Mesendoderm (in vitro differentiated cells): ENCODE data around the gene SCARF2.

Experiments
- DNase-seq: peaks from one replicate; pipeline ENCODE4 v3.0.0; 2013
- H2AK5ac ChIP-seq: 2 replicates; pipeline ENCODE4 v1.6.1; 2013; ENCODE audit warnings: low read length, inconsistent platforms
- H2BK120ac ChIP-seq: 2 replicates; pipeline ENCODE4 v1.6.1; 2013; ENCODE audit warnings: low read depth, mild to moderate bottlenecking, low read length, moderate library complexity, mixed read lengths
- H2BK15ac ChIP-seq: replicated peaks from 2 replicates; pipeline ENCODE4 v1.6.1; 2013; ENCODE audit warnings: low read depth, mild to moderate bottlenecking, moderate library complexity
- H2BK5ac ChIP-seq: 2 replicates; pipeline ENCODE4 v1.6.1; 2013; ENCODE audit warnings: low read length, inconsistent platforms
- H3K18ac ChIP-seq: 2 replicates; pipeline ENCODE4 v1.6.1; 2013; ENCODE audit warnings: mild to moderate bottlenecking, low read length, mixed read lengths
- H3K23ac ChIP-seq: one replicate; pipeline ENCODE4 v1.6.1; 2013; ENCODE audit warnings: low read length
- H3K27ac ChIP-seq: 2 replicates; pipeline ENCODE4 v1.5.1; 2013; ENCODE audit warnings: low read depth, mild to moderate bottlenecking, inconsistent platforms, low read length, moderate library complexity
- H3K27me3 ChIP-seq: 2 replicates; pipeline ENCODE4 v1.6.1; 2013; ENCODE audit warnings: low read length, control low read depth, mild to moderate bottlenecking, inconsistent platforms; ENCODE audit not compliant: insufficient read depth, poor library complexity
- H3K36me3 ChIP-seq: 2 replicates; pipeline ENCODE4 v1.6.1; 2013; ENCODE audit warnings: low read length, inconsistent platforms; ENCODE audit not compliant: control insufficient read depth, insufficient read depth
- H3K4ac ChIP-seq: one replicate; pipeline ENCODE4 v1.6.1; 2013; ENCODE audit warnings: low read depth, mild to moderate bottlenecking, low read length, moderate library complexity
- H3K4me1 ChIP-seq: 2 replicates; pipeline ENCODE4 v1.6.1; 2013; ENCODE audit warnings: low read depth, low read length, inconsistent platforms; ENCODE audit not compliant: control insufficient read depth
- H3K4me2 ChIP-seq: 2 replicates; pipeline ENCODE4 v1.6.1; 2013; ENCODE audit warnings: low read length
- H3K4me3 ChIP-seq: 2 replicates; pipeline ENCODE4 v1.5.1; 2013; ENCODE audit warnings: mild to moderate bottlenecking, low read length
- H3K56ac ChIP-seq: one replicate; pipeline ENCODE4 v1.6.1; 2013; ENCODE audit warnings: low read length
- H3K79me1 ChIP-seq: 2 replicates; pipeline ENCODE4 v1.6.1; 2013; ENCODE audit warnings: low read length, inconsistent platforms
- H3K79me2 ChIP-seq: 2 replicates; pipeline ENCODE4 v1.6.1; 2013; ENCODE audit warnings: mild to moderate bottlenecking, low read length; ENCODE audit not compliant: control insufficient read depth, insufficient read depth
- H3K9ac ChIP-seq: 2 replicates; pipeline ENCODE4 v1.6.1; 2013; ENCODE audit warnings: low read length, inconsistent platforms
- H4K5ac ChIP-seq: one replicate; pipeline ENCODE4 v1.6.1; 2013; ENCODE audit warnings: low read length
- H4K8ac ChIP-seq: one replicate; pipeline ENCODE4 v1.6.1; 2013; ENCODE audit warnings: low read depth, mild to moderate bottlenecking, control low read depth, low read length, moderate library complexity
- WGBS: extraction: QIAGEN DNeasy Blood & Tissue Kit; methylation state at CpG from one replicate; pipeline ENCODE4 v1.1.7; 2013; ENCODE audit warnings: low lambda C conversion rate, missing lambda C conversion rate; ENCODE audit not compliant: insufficient coverage; ENCODE audit errors: extremely low coverage; 5-methylcytosine and 5-hydroxymethylcytosine counted together

SCARF2 gene

DNA sequence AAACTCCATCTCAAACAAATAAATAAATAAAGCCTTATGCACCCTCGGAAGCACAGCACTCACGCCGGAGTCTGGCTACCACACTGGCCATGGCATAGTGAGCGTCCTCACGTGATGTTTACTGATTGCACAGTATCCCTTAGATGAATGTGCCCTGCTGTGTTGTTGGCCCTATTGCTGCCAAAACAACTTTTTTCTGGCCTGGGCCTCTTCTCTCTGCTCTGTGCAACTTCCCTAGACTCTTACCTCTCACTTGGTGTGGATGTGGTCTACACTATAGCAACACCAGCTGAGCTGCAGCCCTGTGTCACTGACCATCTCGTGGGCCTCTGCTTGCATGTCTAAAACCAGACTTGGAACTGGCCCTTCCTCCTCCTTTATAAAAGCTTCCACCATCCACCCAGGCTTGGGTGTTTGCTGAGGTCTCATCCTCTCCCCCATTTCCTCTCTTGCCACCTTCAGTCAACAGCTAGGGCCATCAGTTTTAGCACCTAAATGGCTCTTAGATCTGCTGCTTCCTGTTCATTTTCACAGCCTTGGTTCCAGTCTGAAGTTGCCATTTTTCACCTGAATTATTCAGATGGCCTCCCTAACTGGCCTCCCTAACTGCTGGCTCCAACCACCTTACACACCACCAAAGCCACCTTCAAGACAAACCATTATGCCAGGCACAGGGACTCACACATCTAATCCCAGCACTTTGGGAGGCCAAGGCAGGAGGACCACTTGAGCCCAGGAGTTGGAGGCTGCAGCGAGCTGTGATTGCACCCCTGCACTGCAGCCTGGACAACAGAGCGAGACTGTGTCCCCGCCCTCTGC lies 34.5 kb downstream of the SCARF2 start:
- Histone ChIP-seq H3K79me1 (peaks cover 16% of the 10 kb centered on the region), H3K9ac (no peak overlapping the region), H4K8ac (no peak overlapping the region), H3K27me3 (no peaks in the 10 kb centered on the region), H3K36me3 (peaks cover 22% of the 10 kb centered on the region), H3K56ac (no peak overlapping the region), H2BK5ac (no peak overlapping the region), H3K23ac (no peak overlapping the region), H3K79me2 (peaks cover 8% of the 10 kb centered on the region), H3K4ac (no peak overlapping the region), H2AK5ac (no peak overlapping the region), H2BK15ac (no peak overlapping the region), H3K4me1 (no peaks in the 10 kb centered on the region), H2BK120ac (no peak overlapping the region), H3K4me2 (no peak overlapping the region), H4K5ac (no peak overlapping the region), H3K4me3 (no peak overlapping the region), H3K27ac (no peak overlapping the region), H3K18ac (no peak overlapping the region)
- DNase-seq: no peak
- WGBS: no CpG with 5 or more reads among the region's 9 CpGs

- Histone ChIP-seq H3K18ac (no peak overlapping the region), H4K8ac (no peak overlapping the region), H2AK5ac (no peak overlapping the region), H3K79me1 (peaks cover 18% of the 10 kb centered on the region), H2BK120ac (no peak overlapping the region), H3K4me3 (no peak overlapping the region), H3K9ac (no peak overlapping the region), H3K23ac (no peak overlapping the region), H3K4me1 (no peaks in the 10 kb centered on the region), H3K4ac (no peak overlapping the region), H3K27ac (no peak overlapping the region), H3K27me3 (no peaks in the 10 kb centered on the region), H3K56ac (no peak overlapping the region), H3K36me3 (peaks cover 17% of the 10 kb centered on the region), H2BK15ac (no peak overlapping the region), H2BK5ac (no peak overlapping the region), H3K79me2 (peaks cover 16% of the 10 kb centered on the region), H4K5ac (no peak overlapping the region), H3K4me2 (no peak overlapping the region)
- no CpG with 5 or more reads among the region's 13 CpGs for WGBS
- DNase-seq: no peak
These were observed 36.1 kb downstream of the SCARF2 start for GRCh38 chr22:20401376-20402014.

DNA sequence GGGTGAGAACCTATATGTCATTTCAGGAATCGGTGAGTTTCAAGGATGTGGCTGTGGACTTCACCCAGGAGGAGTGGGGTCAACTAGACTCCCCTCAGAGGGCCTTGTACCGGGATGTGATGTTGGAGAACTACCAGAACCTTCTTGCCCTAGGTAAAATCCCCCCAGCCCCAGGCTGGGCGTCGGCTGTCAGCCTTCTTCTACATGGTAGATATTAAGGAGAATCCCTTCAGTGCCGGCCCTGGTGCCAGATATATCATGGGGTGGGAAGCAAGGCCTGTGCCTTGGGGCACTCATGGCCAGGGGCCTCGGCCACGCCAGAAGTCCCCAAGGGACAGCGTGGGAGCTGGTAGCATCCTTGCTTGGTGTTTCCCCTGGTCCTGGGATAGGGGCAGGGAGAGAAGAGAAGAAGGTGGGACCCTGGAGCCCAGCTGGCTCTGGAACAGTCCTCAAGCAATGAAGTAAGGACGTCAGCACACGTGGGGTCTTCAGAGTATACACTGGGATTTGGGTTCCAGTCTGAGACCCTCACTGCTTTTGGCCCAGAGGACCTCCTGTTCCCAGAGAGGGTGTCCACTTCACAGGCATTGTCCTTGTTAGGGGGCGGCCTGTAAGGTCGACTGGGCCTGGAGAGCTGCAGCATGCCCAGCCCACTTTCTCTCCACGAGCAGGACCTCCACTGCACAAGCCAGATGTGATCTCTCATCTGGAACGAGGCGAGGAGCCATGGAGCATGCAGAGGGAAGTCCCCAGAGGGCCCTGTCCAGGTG lies 36.8 kb downstream of the SCARF2 start:
- WGBS: no CpG with 5 or more reads among the region's 15 CpGs

GRCh38 chr22:20399866-20400605 lies 37.6 kb downstream of the SCARF2 start:
- Histone ChIP-seq H3K4me1 (peaks cover 6% of the 10 kb centered on the region), H3K56ac (no peak overlapping the region), H2BK15ac (no peak overlapping the region), H4K5ac (no peak overlapping the region), H2BK5ac (no peak overlapping the region), H2AK5ac (no peak overlapping the region), H3K79me1 (peaks cover 20% of the 10 kb centered on the region), H3K18ac (no peak overlapping the region), H3K79me2 (peaks cover 28% of the 10 kb centered on the region), H3K4me3 (no peak overlapping the region), H3K27ac (no peak overlapping the region), H3K9ac (no peak overlapping the region), H3K4me2 (no peak overlapping the region), H3K36me3 (peaks cover 10% of the 10 kb centered on the region), H3K4ac (no peak overlapping the region), H3K27me3 (no peaks in the 10 kb centered on the region), H2BK120ac (no peak overlapping the region), H4K8ac (no peak overlapping the region), H3K23ac (no peak overlapping the region)
- no peak for DNase-seq
- no CpG with 5 or more reads among the region's 4 CpGs for WGBS

More for the DNA sequence above, 36.8 kb downstream of the SCARF2 start:
- Histone ChIP-seq H2BK5ac (no peak overlapping the region), H2BK120ac (no peak overlapping the region), H3K56ac (no peak overlapping the region), H3K4me2 (no peak overlapping the region), H2BK15ac (no peak overlapping the region), H3K36me3 (peaks cover 10% of the 10 kb centered on the region), H4K5ac (no peak overlapping the region), H3K4me1 (no peaks in the 10 kb centered on the region), H3K27me3 (no peaks in the 10 kb centered on the region), H4K8ac (no peak overlapping the region), H3K23ac (no peak overlapping the region), H3K4me3 (no peak overlapping the region), H3K79me1 (peaks cover 20% of the 10 kb centered on the region), H3K27ac (no peak overlapping the region), H3K79me2 (peaks cover 20% of the 10 kb centered on the region), H3K4ac (no peak overlapping the region), H3K18ac (no peak overlapping the region), H3K9ac (no peak overlapping the region), H2AK5ac (no peak overlapping the region)
- no peak for DNase-seq

DNA sequence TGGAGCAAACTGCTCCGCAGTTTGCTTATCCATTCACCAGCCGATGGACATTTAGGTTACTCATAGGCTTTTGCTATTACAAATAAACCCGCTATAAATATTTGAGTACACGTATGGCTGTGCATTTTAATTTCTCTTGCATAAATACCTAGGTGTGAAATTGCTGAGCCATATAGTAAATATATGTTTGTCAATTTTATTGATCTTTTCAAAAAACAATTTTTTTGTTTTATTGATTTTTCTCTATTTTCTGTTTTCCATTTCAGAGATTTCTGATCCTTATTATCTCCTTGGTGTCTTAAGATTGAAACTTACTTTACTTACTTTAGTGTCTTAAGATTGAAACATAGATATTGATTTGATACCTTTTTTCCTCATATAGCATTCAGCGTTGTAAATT lies 39.2 kb downstream of the SCARF2 start:
- Histone ChIP-seq H3K4me3 (no peak overlapping the region), H3K4me2 (no peak overlapping the region), H3K27ac (no peak overlapping the region), H2BK5ac (no peak overlapping the region), H3K4ac (no peak overlapping the region), H2AK5ac (no peak overlapping the region), H2BK120ac (no peak overlapping the region), H2BK15ac (no peak overlapping the region), H3K9ac (no peak overlapping the region), H3K36me3 (peaks cover 10% of the 10 kb centered on the region), H3K79me2 (peaks cover 29% of the 10 kb centered on the region), H3K27me3 (no peaks in the 10 kb centered on the region), H3K18ac (no peak overlapping the region), H3K79me1 (peaks cover 20% of the 10 kb centered on the region), H3K56ac (no peak overlapping the region), H4K5ac (no peak overlapping the region), H3K23ac (no peak overlapping the region), H3K4me1 (peaks cover 7% of the 10 kb centered on the region), H4K8ac (no peak overlapping the region)
- DNase-seq: no peak
- no CpG with 5 or more reads among the region's 5 CpGs for WGBS
